HG02759 (cell line): ENCODE results near the gene SCT.

ENCODE experiments used
- ATAC-seq: cut with Tn5 transposase; IDR thresholded peaks from one replicate; pipeline ENCODE4 v1.9.1; 2021; ENCODE audit warnings: mild to moderate bottlenecking, moderate library complexity; ENCODE audit not compliant: unreplicated experiment

Gene SCT

DNA sequence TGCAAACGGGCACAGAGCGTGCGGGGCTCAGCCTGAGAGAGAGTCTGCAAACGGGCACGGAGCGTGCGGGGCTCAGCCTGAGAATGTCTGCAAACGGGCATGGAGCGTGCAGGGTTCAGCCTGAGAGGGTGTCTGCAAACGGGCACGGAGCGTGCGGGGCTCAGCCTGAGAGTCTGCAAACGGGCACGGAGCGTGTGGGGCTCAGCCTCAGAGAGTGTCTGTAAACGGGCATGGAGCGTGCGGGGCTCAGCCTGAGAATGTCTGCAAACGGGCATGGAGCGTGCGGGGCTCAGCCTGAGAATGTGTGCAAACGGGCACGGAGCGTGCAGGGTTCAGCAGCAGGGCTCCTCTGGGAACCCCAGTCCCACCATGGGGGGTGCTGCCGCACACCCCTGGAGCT is 37.2 kb downstream of the SCT start:
- ATAC-seq, result no peak

DNA sequence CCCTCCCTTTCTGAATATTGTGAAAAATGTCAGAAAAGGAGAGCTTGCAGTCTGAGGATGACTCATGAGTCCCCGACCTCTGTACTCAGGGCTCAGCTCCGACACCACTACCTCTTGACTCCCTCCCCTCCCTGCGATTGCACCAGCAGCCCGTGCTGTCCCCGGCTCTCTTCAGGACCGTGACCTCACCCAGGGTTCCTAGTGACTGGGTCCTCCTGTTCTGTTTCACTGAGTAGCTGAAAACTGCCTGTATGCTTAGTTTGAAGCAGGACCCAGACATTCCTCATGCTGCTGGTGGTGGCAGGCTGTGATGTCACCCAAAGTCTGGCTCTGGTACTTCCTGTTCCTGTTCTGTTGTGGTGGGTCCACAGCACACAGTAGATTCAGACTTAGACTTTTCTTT is 39.0 kb downstream of the SCT start:
- ATAC-seq, result no peak

DNA sequence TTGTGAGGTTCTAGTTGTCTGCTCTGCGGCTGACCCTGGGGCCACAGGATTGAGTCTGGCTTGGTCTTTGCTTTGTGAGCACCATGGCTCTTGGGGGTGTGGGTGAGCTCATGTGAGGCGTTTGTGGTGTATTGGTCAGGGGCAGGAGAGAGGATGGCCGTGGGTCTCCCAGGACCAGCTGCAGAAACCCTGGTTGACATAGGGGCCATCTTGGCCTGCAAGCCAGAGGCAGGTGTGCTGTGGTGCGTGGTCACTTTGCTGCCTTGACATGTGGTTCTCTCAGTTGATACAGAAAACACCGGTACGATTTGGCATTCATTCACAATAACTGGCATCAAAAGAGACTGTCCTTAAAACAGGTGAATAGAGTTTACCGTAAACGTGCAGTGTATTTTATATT is 39.4 kb downstream of the SCT start:
- no peak for ATAC-seq

- ATAC-seq, result no peak
These were observed 40.3 kb downstream of the SCT start for GRCh38 chr11:586376-587316.

DNA sequence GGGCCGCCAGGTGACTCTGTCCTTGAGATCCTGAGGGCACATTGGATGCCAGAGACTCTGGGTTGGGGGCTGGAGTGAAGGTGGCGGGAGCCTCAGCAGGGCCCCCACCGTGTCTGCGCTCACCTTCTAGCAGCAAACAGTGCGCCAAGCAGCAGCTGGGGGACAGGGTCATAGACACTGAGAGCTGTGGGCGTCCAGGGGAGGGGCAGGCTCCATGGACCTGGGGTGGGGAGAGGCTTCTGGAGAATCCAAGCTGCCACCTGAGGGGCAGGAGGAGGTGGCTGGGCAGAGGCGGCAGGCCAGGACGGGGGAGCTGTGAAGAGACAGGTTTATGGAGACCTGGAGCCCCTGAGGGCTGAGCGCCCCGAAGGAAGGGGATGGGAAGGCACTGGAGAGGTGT is 42.7 kb downstream of the SCT start:
- ATAC-seq, result no peak

DNA sequence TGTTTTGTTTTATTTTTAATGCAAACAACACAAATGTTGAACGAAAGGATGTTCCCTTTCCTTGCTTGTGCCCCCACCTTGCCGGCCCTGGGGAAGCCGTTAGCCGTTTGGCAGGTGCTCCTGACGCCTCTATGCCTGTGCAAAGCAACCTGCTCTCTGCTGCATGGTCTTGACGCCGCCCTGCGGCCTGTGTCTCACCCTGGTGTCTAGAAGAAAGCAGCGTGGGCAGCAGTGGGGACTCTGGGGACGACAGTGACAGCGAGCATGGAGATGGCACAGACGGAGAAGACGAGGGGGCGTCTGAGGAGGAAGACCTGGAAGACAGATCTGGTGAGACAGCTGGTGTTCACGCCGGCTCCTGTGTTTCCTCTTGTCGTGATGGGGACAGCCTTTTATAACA is 45.2 kb downstream of the SCT start:
- ATAC-seq, result no peak

GRCh38 chr11:581342-581741 is 45.6 kb downstream of the SCT start:
- no peak for ATAC-seq

GRCh38 chr11:579830-580601 is 47.0 kb downstream of the SCT start:
- no peak for ATAC-seq

GRCh38 chr11:578276-579035 is 48.5 kb downstream of the SCT start:
- ATAC-seq, result no peak

- no peak for ATAC-seq
These were observed 49.4 kb downstream of the SCT start for GRCh38 chr11:577611-577894.

DNA sequence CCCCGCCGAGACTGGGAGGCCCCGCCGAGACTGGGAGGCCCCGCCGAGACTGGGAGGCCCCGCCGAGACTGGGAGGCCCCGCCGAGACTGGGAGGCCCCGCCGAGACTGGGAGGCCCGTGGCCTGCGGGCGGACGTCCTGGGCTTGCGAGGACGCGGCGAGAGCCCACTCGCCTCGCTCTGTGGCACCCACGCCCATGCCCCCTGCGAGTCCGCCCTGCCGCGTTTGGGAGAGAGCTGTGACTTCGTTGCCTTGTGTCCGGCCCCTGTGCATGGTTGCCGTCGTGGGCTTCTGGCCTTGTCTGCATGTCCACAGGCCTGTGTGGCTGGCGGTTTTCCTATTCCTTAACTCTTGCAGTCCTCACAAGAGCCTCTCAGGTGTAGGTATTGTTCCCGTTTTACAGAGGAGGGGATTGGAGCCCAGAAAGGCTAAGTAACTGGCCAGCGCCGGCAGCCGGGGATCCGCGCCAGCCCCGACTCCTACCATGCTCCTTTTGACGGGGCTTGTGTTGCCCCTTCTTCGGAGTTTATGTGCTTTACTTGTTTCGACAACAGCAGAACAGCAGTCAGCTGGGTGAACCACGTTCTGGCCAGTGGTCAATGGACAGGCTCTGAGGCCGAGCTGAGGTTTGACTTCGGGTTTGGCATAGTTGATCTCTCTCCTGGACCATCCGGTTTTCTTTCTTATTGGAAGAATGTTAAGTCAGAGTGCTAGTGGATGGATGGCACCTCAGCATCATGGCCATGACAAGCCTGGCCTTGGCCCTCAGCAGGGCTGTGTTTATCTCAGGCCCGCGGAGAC is 50.0 kb downstream of the SCT start:
- ATAC-seq, result no peak
